HG03457 (cell line): Measurements from ENCODE around the gene LHFPL2.
"Not testable (repeated sequence)": the region's sequence is repeated elsewhere in the genome, so short reads cannot be mapped to it uniquely, and the experiment has no call there.

Experiments used
- ATAC-seq: cut with Tn5 transposase; IDR thresholded peaks from one replicate; pipeline ENCODE4 v1.9.1; 2021; ENCODE audit warnings: moderate number of reproducible peaks; ENCODE audit not compliant: unreplicated experiment

LHFPL2 gene

GRCh38 chr5:78621291-78621738 lies 27.3 kb downstream of the LHFPL2 start:
- no peak for ATAC-seq

GRCh38 chr5:78620119-78620518 lies 28.5 kb downstream of the LHFPL2 start:
- not testable (repeated sequence) for ATAC-seq

- no peak for ATAC-seq
These were observed 30.3 kb downstream of the LHFPL2 start for GRCh38 chr5:78618303-78618702.

GRCh38 chr5:78615697-78616096 lies 32.9 kb downstream of the LHFPL2 start:
- ATAC-seq = no peak

- ATAC-seq = no peak
These were observed 33.8 kb downstream of the LHFPL2 start for GRCh38 chr5:78614816-78615215.

- ATAC-seq = no peak
These were observed 34.8 kb downstream of the LHFPL2 start for GRCh38 chr5:78613756-78614155.

GRCh38 chr5:78613151-78613533 lies 35.4 kb downstream of the LHFPL2 start:
- no peak for ATAC-seq

GRCh38 chr5:78612227-78613150 lies 36.1 kb downstream of the LHFPL2 start:
- no peak for ATAC-seq

GRCh38 chr5:78611126-78611605 lies 37.4 kb downstream of the LHFPL2 start:
- ATAC-seq = no peak

- no peak for ATAC-seq
These were observed 37.9 kb downstream of the LHFPL2 start for GRCh38 chr5:78610636-78611035.

- ATAC-seq = no peak
These were observed 38.4 kb downstream of the LHFPL2 start for GRCh38 chr5:78610163-78610583.

- no peak for ATAC-seq
These were observed 40.7 kb downstream of the LHFPL2 start for GRCh38 chr5:78607864-78608263.

GRCh38 chr5:78606241-78606640 lies 42.3 kb downstream of the LHFPL2 start:
- ATAC-seq = no peak

GRCh38 chr5:78605611-78606010 lies 43.0 kb downstream of the LHFPL2 start:
- ATAC-seq = no peak

- no peak for ATAC-seq
These were observed 43.8 kb downstream of the LHFPL2 start for GRCh38 chr5:78604689-78605285.

GRCh38 chr5:78603636-78604175 lies 44.9 kb downstream of the LHFPL2 start:
- ATAC-seq = no peak

GRCh38 chr5:78602400-78602799 lies 46.2 kb downstream of the LHFPL2 start:
- ATAC-seq = no peak

- no peak for ATAC-seq
These were observed 46.8 kb downstream of the LHFPL2 start for GRCh38 chr5:78601559-78602314.

GRCh38 chr5:78600687-78601414 lies 47.7 kb downstream of the LHFPL2 start:
- no peak for ATAC-seq

- no peak for ATAC-seq
These were observed 49.6 kb downstream of the LHFPL2 start for GRCh38 chr5:78598973-78599372.
